ENCODE data around the gene INSC.

Gene INSC

GRCh38 chr11:15291885-15292284, 177.2 kb downstream of the INSC start:
- DNase-seq (ENCODE audit: low spot score): no peak

DNA sequence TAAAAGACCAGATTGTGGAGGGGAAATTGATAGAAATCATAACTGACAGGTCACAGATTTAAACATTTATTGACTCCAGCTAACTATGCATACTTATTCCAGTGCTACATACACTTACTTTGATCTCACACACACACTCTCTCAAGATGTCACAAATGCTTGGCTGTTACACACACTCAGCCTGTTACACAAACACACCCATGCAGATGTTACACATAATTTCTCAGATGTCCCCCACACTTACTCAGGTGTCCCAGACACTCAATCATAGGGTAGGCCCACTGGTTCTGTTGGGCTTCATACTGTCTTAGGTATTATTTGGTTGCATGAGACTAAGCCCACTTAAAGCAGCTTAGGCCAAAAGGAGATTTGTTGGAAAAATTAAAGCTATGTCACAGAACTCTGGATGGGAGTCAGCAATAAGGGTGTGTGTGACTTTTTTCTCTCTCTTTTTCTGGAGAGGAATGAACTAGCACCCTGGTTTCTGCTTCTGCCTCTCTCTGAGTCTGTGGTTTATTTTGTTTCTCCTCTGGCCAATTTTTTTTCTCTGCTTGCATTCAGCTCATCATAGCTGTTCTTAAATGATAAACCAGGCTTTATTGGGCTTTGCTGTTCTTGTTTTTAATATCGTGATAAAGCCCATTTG, 179.4 kb downstream of the INSC start:
- no peak for DNase-seq (ENCODE audit: low spot score)

DNA sequence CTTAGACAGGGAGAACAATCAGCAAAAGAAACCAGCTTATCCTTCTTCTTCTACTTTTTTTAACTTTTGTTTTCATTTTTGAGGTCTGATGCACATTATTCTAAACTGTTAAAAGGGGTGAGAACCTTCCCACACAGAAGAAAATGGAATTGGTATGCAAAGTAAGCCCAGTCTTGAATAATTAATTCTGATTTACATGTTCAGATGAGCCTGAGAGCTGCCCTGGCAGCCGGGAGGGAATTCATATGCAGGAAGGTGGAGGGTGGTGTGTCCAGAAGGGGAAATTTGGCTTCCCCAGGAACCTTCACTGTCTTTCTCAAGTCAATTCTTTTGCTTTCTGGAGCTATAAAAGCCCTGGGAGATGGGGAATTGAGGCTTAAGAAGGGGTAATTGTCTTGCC, 181.0 kb downstream of the INSC start:
- no peak for DNase-seq (ENCODE audit: low spot score)
